K562 (cell line): Measurements from ENCODE around the gene SHC1. TPM values are rescaled to one million over a fixed set of nuclear protein-coding genes. Genes with fewer than 3 reads are reported as not detected.
A peak's percentile ranks its signal among the peaks of the same experiment; 100 is the strongest.

Experiments
- ADNP ChIP-seq: fragments of 200-800 bp; sonication (Bioruptor generic); IDR thresholded peaks from 2 replicates; pipeline ENCODE4 v1.6.1; 2016; ENCODE audit warnings: missing genetic modification characterization, missing compliant biosample characterization
- ATF1 ChIP-seq, 2 experiments: fragments of 450-650 bp in 1 of 2; IDR thresholded peaks; 2 replicates each; pipeline ENCODE4 v1.6.1; 2016; ENCODE audit warnings: missing compliant biosample characterization in 1 of 2, missing genetic modification characterization in 1 of 2
- EP300 ChIP-seq: IDR thresholded peaks from 2 replicates; pipeline ENCODE4 v1.6.1; 2012; ENCODE audit warnings: low read length, improper control_type of control experiment
- FOSL1 ChIP-seq: fragments of 200-800 bp; sonication (Bioruptor generic); conservative IDR thresholded peaks from 2 replicates; pipeline ENCODE4 v1.6.1; 2016; ENCODE audit warnings: missing genetic modification characterization, missing compliant biosample characterization
- FOXK1 ChIP-seq: sonication (generic); formaldehyde crosslinking; IDR thresholded peaks from 2 replicates; pipeline ENCODE4 v1.8.0; 2022; ENCODE audit warnings: missing genetic modification reagents, mild to moderate bottlenecking, borderline replicate concordance
- GTF2A2 ChIP-seq: IDR thresholded peaks from 2 replicates; pipeline ENCODE4 v1.6.1; 2016; ENCODE audit warnings: mild to moderate bottlenecking, missing genetic modification characterization, missing compliant biosample characterization
- HDAC1 ChIP-seq, 2 experiments: fragments of 450-650 bp; IDR thresholded peaks; 2 replicates each; pipeline ENCODE4 v1.6.1; 2016 to 2017; ENCODE audit warnings: inconsistent platforms in 1 of 2, mild to moderate bottlenecking in 1 of 2, moderate library complexity in 1 of 2
- NFRKB ChIP-seq: fragments of 450-650 bp; IDR thresholded peaks from 2 replicates; pipeline ENCODE4 v1.6.1; 2016; ENCODE audit warnings: low read depth
- PML ChIP-seq: IDR thresholded peaks from 2 replicates; pipeline ENCODE4 v1.6.1; 2012; ENCODE audit warnings: low read length, inconsistent platforms
- RBM25 ChIP-seq: fragments of 200-400 bp; formaldehyde crosslinking; IDR thresholded peaks from 2 replicates; pipeline ENCODE4 v1.6.1; 2018; ENCODE audit warnings: low read length, low read depth, moderate library complexity; ENCODE audit not compliant: severe bottlenecking
- STAT5A ChIP-seq: IDR thresholded peaks from 2 replicates; pipeline ENCODE4 v1.6.1; 2012; ENCODE audit warnings: low read length, inconsistent platforms, borderline replicate concordance
- YBX1 ChIP-seq: fragments of 450-650 bp; IDR thresholded peaks from 2 replicates; pipeline ENCODE4 v1.7.1; 2016; ENCODE audit warnings: mild to moderate bottlenecking
- ZBTB17 ChIP-seq: fragments of 450-650 bp; formaldehyde crosslinking; IDR thresholded peaks from 2 replicates; pipeline ENCODE4 v1.4.0; 2020; ENCODE audit warnings: mild to moderate bottlenecking
- ZNF121 ChIP-seq: sonication (generic); formaldehyde crosslinking; conservative IDR thresholded peaks from 2 replicates; pipeline ENCODE4 v1.8.0; 2022; ENCODE audit warnings: missing genetic modification reagents
- ZNF224 ChIP-seq: sonication (generic); formaldehyde crosslinking; IDR thresholded peaks from 2 replicates; pipeline ENCODE4 v1.8.0; 2022; ENCODE audit warnings: mild to moderate bottlenecking, missing genetic modification reagents
- ZNF263 ChIP-seq: sonication (generic); formaldehyde crosslinking; IDR thresholded peaks from 2 replicates; pipeline ENCODE4 v1.8.0; 2022; ENCODE audit warnings: mild to moderate bottlenecking, missing genetic modification reagents, borderline replicate concordance
- ZNF644 ChIP-seq: fragments of 200-800 bp; sonication (Bioruptor generic); IDR thresholded peaks from 2 replicates; pipeline ENCODE4 v1.6.1; 2016; ENCODE audit warnings: low read depth, missing genetic modification characterization, missing compliant biosample characterization
- polyA plus RNA-seq, 8 experiments: library from polyadenylated mRNA; depleted of rRNA in 4 of 8; stranded (reverse) in 5 of 8; unstranded in 3 of 8; fragments of >200 nt; fragmentation: Nextera tagmentation in 2 of 8; fragmentation: Illumina TruSeq in 1 of 8; extraction: Ambion mirVana in 2 of 8; extraction: Trizol in 1 of 8; gene quantifications; 2 replicates each; pipeline versions ENCODE4 v1.2.1 to v1.2.3, GENCODE V29; 2011 to 2014; ENCODE audit warnings: inconsistent platforms in 1 of 8, missing spikeins in 1 of 8
- total RNA-seq, 7 experiments: library from RNA; depleted of rRNA in 6 of 7; stranded (reverse); fragments of >200 nt in 6 of 7; fragmentation: Illumina TruSeq in 2 of 7; extraction: Trizol in 2 of 7; gene quantifications; 2 replicates each; pipeline versions ENCODE4 v1.2.1 to v1.2.3, GENCODE V29; 2011 to 2021; ENCODE audit warnings: low replicate concordance in 1 of 7
- TF ChIP-seq, protein P1 (sequence below): fragments of 450-650 bp; IDR thresholded peaks from one replicate; pipeline ENCODE4 v1.6.1; 2018; ENCODE audit warnings: mild to moderate bottlenecking, moderate library complexity; ENCODE audit not compliant: partially characterized antibody
- TF ChIP-seq, protein P2 (sequence below): fragments of 450-650 bp; IDR thresholded peaks from 2 replicates; pipeline ENCODE4 v1.6.1; 2016; ENCODE audit warnings: missing biosample characterization, missing genetic modification characterization
- TF ChIP-seq, protein P3 (sequence below): fragments of 250-450 bp; sonication (Bioruptor Pico); IDR thresholded peaks from 2 replicates; pipeline ENCODE4 v1.5.0; 2020; ENCODE audit warnings: mild to moderate bottlenecking
- TF ChIP-seq, protein P4 (sequence below): sonication (generic); formaldehyde crosslinking; IDR thresholded peaks from 2 replicates; pipeline ENCODE4 v1.8.1; 2023; ENCODE audit warnings: mild to moderate bottlenecking, missing genetic modification reagents
- TF ChIP-seq, protein P5 (sequence below): fragments of 450-650 bp; IDR thresholded peaks from 2 replicates; pipeline ENCODE4 v1.7.0; 2016; ENCODE audit warnings: borderline replicate concordance

The SHC1 gene
- total and polyA plus RNA-seq, 9 of the 15 experiments (the other 6 are each of a cell fraction or from before 2014, with no cell fraction given): 4.1 to 113 (median 51.9) TPM

DNA sequence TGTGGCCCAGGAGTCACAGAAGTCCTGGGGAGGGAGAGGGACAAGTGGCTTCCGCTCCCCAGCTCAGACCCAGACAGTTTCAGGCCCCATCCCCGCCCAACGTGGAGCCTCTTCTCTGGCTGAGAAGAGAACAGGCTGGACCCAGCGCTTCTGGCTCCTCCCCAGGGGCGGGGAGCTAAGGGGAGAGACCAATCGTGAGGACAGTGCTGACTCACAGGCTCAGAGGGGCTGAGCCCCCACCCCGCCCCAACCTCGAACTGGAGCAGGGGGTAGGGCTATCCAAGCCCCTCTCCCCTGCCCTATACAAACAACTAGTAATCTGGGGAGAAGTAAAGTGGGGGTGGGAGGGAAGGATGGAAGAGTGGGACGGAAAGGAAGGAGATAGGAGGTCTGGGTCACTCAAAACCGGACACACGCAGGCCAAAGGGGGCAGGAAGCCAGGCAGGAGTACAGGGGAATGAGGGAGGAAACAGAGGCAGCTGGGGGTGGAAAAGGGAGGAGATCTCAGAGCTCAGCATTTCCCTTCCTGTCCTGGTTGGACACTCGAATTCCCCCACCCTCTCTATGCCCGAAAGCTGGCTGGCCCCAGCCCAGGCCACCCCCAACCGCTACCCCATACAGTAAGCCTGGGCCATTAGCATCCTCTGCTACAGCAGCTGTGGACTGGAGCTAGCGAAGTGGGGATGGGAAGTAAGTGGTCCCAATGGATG, at the start of gene SHC1 (continued):
- TF ChIP-seq, protein P1, sequence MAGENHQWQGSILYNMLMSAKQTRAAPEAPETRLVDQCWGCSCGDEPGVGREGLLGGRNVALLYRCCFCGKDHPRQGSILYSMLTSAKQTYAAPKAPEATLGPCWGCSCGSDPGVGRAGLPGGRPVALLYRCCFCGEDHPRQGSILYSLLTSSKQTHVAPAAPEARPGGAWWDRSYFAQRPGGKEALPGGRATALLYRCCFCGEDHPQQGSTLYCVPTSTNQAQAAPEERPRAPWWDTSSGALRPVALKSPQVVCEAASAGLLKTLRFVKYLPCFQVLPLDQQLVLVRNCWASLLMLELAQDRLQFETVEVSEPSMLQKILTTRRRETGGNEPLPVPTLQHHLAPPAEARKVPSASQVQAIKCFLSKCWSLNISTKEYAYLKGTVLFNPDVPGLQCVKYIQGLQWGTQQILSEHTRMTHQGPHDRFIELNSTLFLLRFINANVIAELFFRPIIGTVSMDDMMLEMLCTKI: no peak
- peak; percentile 61 for TF ChIP-seq NFRKB
- no peak for TF ChIP-seq YBX1
- TF ChIP-seq, protein P2, sequence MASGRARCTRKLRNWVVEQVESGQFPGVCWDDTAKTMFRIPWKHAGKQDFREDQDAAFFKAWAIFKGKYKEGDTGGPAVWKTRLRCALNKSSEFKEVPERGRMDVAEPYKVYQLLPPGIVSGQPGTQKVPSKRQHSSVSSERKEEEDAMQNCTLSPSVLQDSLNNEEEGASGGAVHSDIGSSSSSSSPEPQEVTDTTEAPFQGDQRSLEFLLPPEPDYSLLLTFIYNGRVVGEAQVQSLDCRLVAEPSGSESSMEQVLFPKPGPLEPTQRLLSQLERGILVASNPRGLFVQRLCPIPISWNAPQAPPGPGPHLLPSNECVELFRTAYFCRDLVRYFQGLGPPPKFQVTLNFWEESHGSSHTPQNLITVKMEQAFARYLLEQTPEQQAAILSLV (tag): no peak
- no peak for TF ChIP-seq ZNF644
- TF ChIP-seq, protein P3, sequence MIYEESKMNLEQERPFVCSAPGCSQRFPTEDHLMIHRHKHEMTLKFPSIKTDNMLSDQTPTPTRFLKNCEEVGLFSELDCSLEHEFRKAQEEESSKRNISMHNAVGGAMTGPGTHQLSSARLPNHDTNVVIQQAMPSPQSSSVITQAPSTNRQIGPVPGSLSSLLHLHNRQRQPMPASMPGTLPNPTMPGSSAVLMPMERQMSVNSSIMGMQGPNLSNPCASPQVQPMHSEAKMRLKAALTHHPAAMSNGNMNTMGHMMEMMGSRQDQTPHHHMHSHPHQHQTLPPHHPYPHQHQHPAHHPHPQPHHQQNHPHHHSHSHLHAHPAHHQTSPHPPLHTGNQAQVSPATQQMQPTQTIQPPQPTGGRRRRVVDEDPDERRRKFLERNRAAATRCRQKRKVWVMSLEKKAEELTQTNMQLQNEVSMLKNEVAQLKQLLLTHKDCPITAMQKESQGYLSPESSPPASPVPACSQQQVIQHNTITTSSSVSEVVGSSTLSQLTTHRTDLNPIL: no peak
- TF ChIP-seq PML: peak; percentile 26; the same call in 1 of the 2 replicates
- no peak for TF ChIP-seq ZNF263 (CRISPR knock-in tag)
- TF ChIP-seq ZNF224 (CRISPR knock-in tag): no peak
- TF ChIP-seq FOSL1: peak; percentile 73
- TF ChIP-seq ZNF121: no peak
- TF ChIP-seq, protein P4, sequence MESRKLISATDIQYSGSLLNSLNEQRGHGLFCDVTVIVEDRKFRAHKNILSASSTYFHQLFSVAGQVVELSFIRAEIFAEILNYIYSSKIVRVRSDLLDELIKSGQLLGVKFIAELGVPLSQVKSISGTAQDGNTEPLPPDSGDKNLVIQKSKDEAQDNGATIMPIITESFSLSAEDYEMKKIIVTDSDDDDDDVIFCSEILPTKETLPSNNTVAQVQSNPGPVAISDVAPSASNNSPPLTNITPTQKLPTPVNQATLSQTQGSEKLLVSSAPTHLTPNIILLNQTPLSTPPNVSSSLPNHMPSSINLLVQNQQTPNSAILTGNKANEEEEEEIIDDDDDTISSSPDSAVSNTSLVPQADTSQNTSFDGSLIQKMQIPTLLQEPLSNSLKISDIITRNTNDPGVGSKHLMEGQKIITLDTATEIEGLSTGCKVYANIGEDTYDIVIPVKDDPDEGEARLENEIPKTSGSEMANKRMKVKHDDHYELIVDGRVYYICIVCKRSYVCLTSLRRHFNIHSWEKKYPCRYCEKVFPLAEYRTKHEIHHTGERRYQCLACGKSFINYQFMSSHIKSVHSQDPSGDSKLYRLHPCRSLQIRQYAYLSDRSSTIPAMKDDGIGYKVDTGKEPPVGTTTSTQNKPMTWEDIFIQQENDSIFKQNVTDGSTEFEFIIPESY: no peak
- no peak for TF ChIP-seq RBM25
- TF ChIP-seq ATF1 (CRISPR knock-in tag; IDR thresholded peaks at IDR 0.05): no peak
- TF ChIP-seq ATF1 (tag; IDR thresholded peaks at IDR 0.05): peak; percentile 31; the same call in 1 of the 2 replicates
- no peak for TF ChIP-seq STAT5A
- TF ChIP-seq, protein P5, sequence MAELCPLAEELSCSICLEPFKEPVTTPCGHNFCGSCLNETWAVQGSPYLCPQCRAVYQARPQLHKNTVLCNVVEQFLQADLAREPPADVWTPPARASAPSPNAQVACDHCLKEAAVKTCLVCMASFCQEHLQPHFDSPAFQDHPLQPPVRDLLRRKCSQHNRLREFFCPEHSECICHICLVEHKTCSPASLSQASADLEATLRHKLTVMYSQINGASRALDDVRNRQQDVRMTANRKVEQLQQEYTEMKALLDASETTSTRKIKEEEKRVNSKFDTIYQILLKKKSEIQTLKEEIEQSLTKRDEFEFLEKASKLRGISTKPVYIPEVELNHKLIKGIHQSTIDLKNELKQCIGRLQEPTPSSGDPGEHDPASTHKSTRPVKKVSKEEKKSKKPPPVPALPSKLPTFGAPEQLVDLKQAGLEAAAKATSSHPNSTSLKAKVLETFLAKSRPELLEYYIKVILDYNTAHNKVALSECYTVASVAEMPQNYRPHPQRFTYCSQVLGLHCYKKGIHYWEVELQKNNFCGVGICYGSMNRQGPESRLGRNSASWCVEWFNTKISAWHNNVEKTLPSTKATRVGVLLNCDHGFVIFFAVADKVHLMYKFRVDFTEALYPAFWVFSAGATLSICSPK: no peak
- TF ChIP-seq HDAC1 (IDR thresholded peaks at IDR 0.05): peak in 1 of 2 experiments; percentile 49; a peak in 1 of 4 replicates
- no peak for TF ChIP-seq ADNP
- no peak for TF ChIP-seq GTF2A2 (tag)
- TF ChIP-seq EP300: peak; percentile 19; the same call in 1 of the 2 replicates
- TF ChIP-seq FOXK1 (CRISPR knock-in tag): no peak
- no peak for TF ChIP-seq ZBTB17 (CRISPR knock-in tag)
